ENCODE results near the gene MARK1. TPM values are rescaled to one million over a fixed set of nuclear protein-coding genes. Genes with fewer than 3 reads are reported as not detected.
A peak's percentile ranks its signal among the peaks of the same experiment; 100 is the strongest.

Gene MARK1
- total RNA-seq, 1 experiment from 2014 or later = 7.5 TPM

DNA sequence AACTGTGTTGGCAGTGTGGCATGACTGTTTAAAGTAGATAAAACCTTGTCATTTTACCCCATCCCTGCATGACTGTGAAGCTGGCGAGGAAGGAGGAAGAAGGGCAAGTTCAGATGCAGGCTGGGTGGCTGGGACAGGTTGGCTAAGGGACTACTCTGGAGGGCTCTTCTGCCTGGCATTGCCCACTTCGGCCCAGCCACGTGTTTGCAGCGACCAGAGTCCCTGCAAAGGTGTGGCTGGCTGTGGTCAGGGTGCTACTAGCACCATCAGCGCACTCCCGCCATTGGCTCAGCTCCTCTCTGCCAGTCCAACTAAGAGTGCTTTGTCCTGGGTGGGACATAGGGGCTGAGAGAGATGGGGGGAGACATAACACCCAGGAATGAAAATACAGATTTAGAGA, 169.4 kb downstream of the MARK1 start:
- Mint-ChIP-seq H3K9me3 (ENCODE audit: unreplicated experiment) (no peaks in the 10 kb centered on the region), H3K4me1 (ENCODE audit: insufficient read depth, unreplicated experiment) (no peaks in the 10 kb centered on the region), H3K27ac (ENCODE audit: low read depth, unreplicated experiment) (no peak overlapping the region), H3K36me3 (ENCODE audit: insufficient read depth, unreplicated experiment) (no peaks in the 10 kb centered on the region), H3K27me3 (ENCODE audit: insufficient read depth, unreplicated experiment) (no peaks in the 10 kb centered on the region), H3K4me3 (ENCODE audit: unreplicated experiment) (no peak overlapping the region)
- intact Hi-C loops (cut with micrococcal nuclease) = no loop called here
- CTCF ChIA-PET = interaction anchor here (0.7 to 4.4 kb wide), 9 partner anchors 11 to 400 kb away, joined by 3 to 27 read pairs (median 6); no protein-coding TSS in a partner anchor
- TF ChIP-seq, protein P1, sequence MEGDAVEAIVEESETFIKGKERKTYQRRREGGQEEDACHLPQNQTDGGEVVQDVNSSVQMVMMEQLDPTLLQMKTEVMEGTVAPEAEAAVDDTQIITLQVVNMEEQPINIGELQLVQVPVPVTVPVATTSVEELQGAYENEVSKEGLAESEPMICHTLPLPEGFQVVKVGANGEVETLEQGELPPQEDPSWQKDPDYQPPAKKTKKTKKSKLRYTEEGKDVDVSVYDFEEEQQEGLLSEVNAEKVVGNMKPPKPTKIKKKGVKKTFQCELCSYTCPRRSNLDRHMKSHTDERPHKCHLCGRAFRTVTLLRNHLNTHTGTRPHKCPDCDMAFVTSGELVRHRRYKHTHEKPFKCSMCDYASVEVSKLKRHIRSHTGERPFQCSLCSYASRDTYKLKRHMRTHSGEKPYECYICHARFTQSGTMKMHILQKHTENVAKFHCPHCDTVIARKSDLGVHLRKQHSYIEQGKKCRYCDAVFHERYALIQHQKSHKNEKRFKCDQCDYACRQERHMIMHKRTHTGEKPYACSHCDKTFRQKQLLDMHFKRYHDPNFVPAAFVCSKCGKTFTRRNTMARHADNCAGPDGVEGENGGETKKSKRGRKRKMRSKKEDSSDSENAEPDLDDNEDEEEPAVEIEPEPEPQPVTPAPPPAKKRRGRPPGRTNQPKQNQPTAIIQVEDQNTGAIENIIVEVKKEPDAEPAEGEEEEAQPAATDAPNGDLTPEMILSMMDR (IDR thresholded peaks at IDR 0.05; ENCODE audit: unreplicated experiment) = no peak
- BruUV-seq (replicated peaks) = no TSS peak
- POLR2A ChIA-PET = no interaction called here
- DNase-seq (ENCODE audit: unreplicated experiment) = no peak

DNA sequence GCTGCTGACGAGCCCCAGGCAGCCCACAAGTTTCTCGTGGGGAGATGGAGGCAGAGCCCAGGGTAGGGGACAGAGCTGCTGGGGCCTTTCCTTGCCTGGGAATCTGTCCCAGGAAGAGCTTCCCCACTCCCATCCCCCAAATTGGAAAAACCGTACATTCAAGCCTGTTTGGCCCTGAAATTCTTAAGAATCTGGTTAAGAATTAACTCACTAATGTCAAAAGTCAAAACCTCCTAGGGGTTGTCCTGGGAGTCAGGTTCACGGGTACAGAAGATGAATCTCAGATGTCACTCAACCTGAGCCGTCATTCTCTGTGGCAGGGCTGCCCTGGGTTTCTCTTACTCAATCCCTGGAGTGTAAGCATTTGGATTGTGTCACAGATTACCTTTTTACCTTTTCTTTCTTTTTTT, 170.7 kb downstream of the MARK1 start:
- ChIA-PET CTCF (interaction anchor here (0.6 to 3.2 kb wide), 13 partner anchors 8 to 479 kb away, joined by 3 to 26 read pairs (median 3); no protein-coding TSS in a partner anchor), POLR2A (no interaction called here)
- Mint-ChIP-seq H3K9me3 (ENCODE audit: unreplicated experiment) (no peaks in the 10 kb centered on the region), H3K36me3 (ENCODE audit: insufficient read depth, unreplicated experiment) (no peaks in the 10 kb centered on the region), H3K4me3 (ENCODE audit: unreplicated experiment) (no peak overlapping the region), H3K27me3 (ENCODE audit: insufficient read depth, unreplicated experiment) (no peaks in the 10 kb centered on the region), H3K4me1 (ENCODE audit: insufficient read depth, unreplicated experiment) (no peaks in the 10 kb centered on the region), H3K27ac (ENCODE audit: low read depth, unreplicated experiment) (no peak overlapping the region)
- no peak for DNase-seq (ENCODE audit: unreplicated experiment)
- TF ChIP-seq, protein P1 (IDR thresholded peaks at IDR 0.05; ENCODE audit: unreplicated experiment) = no peak
- BruUV-seq (replicated peaks) = no TSS peak
- intact Hi-C loops (cut with micrococcal nuclease) = no loop called here

DNA sequence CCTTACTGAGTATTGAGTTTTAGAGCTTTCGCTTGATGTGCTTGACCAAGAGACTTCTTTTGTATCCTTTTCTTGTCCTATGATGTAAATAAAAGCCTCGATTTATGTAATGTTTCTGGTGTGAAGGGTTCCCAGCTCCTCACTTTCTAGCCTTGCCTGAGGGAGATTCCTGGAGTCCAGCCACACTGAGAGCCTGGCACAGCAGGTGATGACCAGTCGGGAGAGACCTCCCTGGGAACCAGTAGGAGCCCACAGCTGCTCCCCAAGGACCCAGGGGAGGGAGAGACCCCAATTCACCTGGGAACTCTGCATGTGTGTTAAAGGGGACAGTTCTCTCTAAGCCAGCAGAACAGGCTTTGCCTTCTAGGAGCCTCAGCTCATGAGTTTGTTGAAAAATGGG, 171.1 kb downstream of the MARK1 start:
- ChIA-PET POLR2A (no interaction called here), CTCF (interaction anchor here (0.6 to 3.2 kb wide), 16 partner anchors 8 to 480 kb away, joined by 3 to 26 read pairs (median 4); no protein-coding TSS in a partner anchor)
- Mint-ChIP-seq H3K4me1 (ENCODE audit: insufficient read depth, unreplicated experiment) (no peaks in the 10 kb centered on the region), H3K27ac (ENCODE audit: low read depth, unreplicated experiment) (no peak overlapping the region), H3K27me3 (ENCODE audit: insufficient read depth, unreplicated experiment) (no peaks in the 10 kb centered on the region), H3K36me3 (ENCODE audit: insufficient read depth, unreplicated experiment) (no peaks in the 10 kb centered on the region), H3K9me3 (ENCODE audit: unreplicated experiment) (no peaks in the 10 kb centered on the region), H3K4me3 (ENCODE audit: unreplicated experiment) (no peak overlapping the region)
- no peak for DNase-seq (ENCODE audit: unreplicated experiment)
- TF ChIP-seq, protein P1 (IDR thresholded peaks at IDR 0.05; ENCODE audit: unreplicated experiment) = no peak
- BruUV-seq (replicated peaks) = no TSS peak
- intact Hi-C loops (cut with micrococcal nuclease) = no loop called here

DNA sequence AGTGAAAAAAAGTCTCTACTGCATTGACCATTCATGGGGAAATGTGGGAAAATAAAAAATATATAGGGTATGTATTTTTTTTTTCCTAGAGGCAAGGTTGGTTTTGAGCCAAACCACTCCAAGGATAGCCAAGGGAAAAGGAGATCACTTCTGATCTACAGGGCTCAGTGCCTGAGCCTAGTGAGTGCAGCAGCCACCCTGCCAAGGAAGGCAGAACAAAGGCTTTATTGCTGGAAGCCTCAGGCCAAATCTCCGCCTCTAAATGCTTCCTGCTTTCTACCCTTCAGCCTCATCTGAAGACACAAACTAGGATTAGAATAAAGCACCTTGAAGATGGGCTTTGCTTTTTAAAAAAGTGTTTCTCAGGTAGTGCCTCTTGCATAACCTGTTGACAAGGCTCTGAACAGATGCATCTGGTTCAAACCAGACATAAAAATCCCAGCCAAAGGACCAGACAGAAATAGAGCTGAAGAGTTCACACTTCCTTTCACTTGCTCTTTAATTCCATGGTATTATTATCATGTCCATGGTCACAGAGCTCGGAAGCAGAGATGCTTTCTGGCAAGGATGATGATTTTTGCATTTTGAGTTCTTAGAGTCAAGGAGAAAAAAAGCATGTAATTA, 172.7 kb downstream of the MARK1 start:
- POLR2A ChIA-PET = no interaction called here
- Mint-ChIP-seq H3K36me3 (ENCODE audit: insufficient read depth, unreplicated experiment) (peaks cover 6% of the 10 kb centered on the region), H3K4me1 (ENCODE audit: insufficient read depth, unreplicated experiment) (no peaks in the 10 kb centered on the region), H3K27me3 (ENCODE audit: insufficient read depth, unreplicated experiment) (no peaks in the 10 kb centered on the region), H3K4me3 (ENCODE audit: unreplicated experiment) (no peak overlapping the region), H3K9me3 (ENCODE audit: unreplicated experiment) (no peaks in the 10 kb centered on the region), H3K27ac (ENCODE audit: low read depth, unreplicated experiment) (no peak overlapping the region)
- BruUV-seq (replicated peaks) = no TSS peak
- CTCF ChIA-PET = interaction anchor here (0.6 to 3.2 kb wide), 7 partner anchors 11 to 483 kb away, joined by 3 to 12 read pairs (median 4); no protein-coding TSS in a partner anchor
- intact Hi-C loops (cut with micrococcal nuclease) = no loop called here
- peak; percentile 28 for DNase-seq (ENCODE audit: unreplicated experiment)
- TF ChIP-seq, protein P1 (IDR thresholded peaks at IDR 0.05; ENCODE audit: unreplicated experiment) = no peak

Measured in MCF 10A (cell line).